ENCODE results near the gene FOXD4L4. TPM values are rescaled to one million over a fixed set of nuclear protein-coding genes. Genes with fewer than 3 reads are reported as not detected.
"Not testable (repeated sequence)": the region's sequence is repeated elsewhere in the genome, so short reads cannot be mapped to it uniquely, and the experiment has no call there.

The FOXD4L4 gene
- not detected for total RNA-seq

GRCh38 chr9:65737096-65737564 is at the start of gene FOXD4L4:
TSS of gene FOXD4L4 (plus strand) at chr9:65737146. CDS start at chr9:65737146, 0 bp downstream.
- intact Hi-C loops (cut with DNase I); DNase-seq (ENCODE audit: low spot score); ATAC-seq: not testable (repeated sequence)

DNA sequence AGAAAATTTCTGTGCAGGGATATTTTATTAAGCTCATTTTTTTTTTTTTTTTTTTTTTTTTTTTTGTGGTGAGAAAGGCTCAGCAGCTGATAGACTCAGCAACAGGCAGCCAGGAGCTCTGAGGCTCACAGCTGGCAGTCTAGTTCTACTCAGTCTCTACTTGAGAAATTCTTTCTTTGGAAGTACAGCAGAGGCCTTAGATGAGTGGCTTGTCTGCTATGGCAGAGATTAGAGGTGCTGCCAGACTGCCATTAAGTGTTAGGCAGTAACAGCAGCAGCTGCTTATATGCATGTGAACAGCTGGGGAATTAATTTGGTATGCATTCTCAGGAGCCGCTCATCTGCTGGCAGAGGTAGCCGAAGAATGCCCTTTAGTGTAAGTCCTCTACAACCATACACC is 33.4 kb upstream of the FOXD4L4 start:
- DNase-seq (ENCODE audit: low spot score); ATAC-seq; intact Hi-C loops (cut with DNase I): not testable (repeated sequence)

- DNase-seq (ENCODE audit: low spot score); ATAC-seq; intact Hi-C loops (cut with DNase I): not testable (repeated sequence)
Observed at GRCh38 chr9:65714445-65714844, 22.5 kb upstream of the FOXD4L4 start.

DNA sequence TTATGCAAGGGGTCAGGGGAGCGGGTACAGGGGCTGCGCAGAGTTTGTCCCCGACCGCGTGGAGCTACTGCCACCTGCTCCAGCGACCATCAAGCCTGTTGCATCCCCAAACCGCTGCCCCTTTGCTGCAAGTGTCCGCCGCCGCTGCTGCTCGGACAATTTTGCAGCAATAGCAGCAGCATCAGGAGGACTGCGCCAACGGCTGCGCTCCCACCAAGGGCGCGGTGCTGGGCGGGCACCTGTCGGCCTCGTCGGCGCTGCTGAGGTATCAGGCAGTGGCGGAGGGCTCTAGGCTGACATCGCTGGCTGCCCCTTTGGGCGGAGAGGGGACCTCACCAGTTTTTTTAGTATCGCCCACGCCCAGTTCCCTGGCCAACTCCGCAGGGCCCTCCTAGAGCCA is 1.2 kb downstream of the FOXD4L4 start:
- ATAC-seq; intact Hi-C loops (cut with DNase I); DNase-seq (ENCODE audit: low spot score): not testable (repeated sequence)

Other genes with a start within 250 kb of the FOXD4L4 start
- gene ZNG1E, start 61.2 kb upstream of the FOXD4L4 start, total RNA-seq, result 53.2 TPM